NCI-H2227 treated with DMSO at 0.1 percent for 48 hours (cell line): ENCODE data around the gene SULT1A2.
"Not testable (repeated sequence)": the region's sequence is repeated elsewhere in the genome, so short reads cannot be mapped to it uniquely, and the experiment has no call there.

Experiments
- DNase-seq: peaks from one replicate; lab custom pipeline; 2025; lab: John Stamatoyannopoulos, UW

SULT1A2 gene

DNA sequence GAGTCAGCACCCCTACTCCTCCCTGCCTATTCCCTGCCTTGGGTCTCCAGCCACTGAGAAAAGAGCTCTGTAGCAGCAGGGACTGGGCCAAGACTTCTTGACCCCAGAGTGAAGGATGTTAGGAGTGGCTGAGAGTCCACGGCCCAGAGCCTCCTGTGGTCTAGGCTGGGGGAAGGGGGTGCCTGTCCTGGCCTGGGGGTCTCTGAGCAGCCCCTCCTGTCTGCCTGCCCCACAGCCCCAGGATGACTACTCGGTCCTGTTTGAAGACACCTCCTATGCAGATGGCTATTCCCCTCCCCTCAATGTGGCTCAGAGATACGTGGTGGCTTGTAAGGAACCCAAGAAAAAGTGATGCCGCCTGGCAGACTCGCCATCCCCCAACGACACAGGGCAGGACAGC, 5.5 kb downstream of the SULT1A2 start:
- no peak for DNase-seq

- no peak for DNase-seq
These were observed 6.2 kb downstream of the SULT1A2 start for GRCh38 chr16:28590384-28591340.

DNA sequence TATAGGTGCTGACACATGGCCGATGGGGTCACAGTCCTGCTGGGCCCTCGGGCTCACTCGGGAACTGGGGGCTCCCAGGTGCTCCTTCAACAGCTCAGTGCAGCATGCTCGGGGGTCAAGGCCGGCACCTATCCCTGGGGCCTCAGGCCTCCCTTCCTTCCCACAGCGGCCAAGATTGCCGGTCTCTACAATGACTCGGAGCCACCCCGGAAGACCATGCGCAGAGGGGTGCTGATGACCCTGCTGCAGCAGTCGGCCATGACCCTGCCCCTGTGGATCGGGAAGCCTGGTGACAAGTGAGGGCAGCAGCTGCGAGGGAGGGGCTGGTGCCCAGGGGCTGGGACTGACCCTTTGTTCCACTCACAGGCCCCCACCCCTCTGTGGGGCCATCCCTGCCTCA, 6.9 kb downstream of the SULT1A2 start:
- DNase-seq = no peak

DNA sequence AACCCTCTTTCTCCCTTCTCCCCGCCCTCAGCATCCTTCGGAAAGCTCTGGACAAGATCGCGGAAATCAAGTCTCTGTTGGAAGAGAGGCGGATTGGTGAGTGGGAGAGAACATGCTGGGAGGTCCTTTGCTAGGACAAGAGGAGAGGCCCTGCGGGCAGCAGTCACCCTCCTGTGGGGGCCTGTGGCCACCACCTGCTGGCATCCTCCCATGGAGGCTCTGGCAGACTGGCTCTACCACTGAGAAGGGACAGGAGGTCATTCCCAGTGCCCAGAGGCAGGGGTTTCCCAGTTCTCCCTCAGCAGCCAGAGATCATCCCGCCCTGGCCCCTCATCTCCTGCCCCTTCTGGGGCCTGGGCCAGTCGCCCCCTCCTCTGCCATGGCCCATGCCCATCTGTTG, 7.8 kb downstream of the SULT1A2 start:
- no peak for DNase-seq

- no peak for DNase-seq
These were observed 9.5 kb downstream of the SULT1A2 start for GRCh38 chr16:28587386-28587785.

- no peak for DNase-seq
These were observed 10.4 kb downstream of the SULT1A2 start for GRCh38 chr16:28586466-28586865.

- DNase-seq = no peak
These were observed 11.2 kb downstream of the SULT1A2 start for GRCh38 chr16:28585674-28586073.

DNA sequence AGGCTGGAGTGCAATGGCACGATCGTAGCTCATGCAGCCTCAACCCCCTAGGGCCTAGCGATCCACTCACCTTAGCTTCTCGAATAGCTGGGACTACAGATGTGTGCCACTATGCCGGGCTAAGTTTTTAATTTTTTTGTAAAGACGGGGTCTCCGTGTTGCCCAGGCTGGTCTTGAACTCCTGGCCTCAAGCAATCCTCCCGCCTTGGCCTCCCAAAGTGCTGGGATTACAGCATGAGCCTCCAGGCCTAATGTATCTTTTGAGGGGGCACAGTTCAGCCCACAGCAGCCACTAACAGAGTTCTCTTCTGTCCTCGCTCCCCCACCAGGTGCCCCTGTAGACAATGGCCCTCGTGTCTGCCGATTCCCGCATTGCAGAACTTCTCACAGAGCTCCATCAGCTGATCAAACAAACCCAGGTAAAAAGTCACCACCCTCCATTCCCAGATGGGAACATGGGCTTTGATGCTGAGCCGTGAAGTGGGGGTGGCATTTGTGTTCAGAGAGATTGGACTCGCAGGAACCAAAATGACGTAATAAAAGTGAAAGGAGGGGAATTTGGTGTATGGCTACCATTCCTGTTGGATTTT, 16.0 kb downstream of the SULT1A2 start:
- DNase-seq = no peak

DNA sequence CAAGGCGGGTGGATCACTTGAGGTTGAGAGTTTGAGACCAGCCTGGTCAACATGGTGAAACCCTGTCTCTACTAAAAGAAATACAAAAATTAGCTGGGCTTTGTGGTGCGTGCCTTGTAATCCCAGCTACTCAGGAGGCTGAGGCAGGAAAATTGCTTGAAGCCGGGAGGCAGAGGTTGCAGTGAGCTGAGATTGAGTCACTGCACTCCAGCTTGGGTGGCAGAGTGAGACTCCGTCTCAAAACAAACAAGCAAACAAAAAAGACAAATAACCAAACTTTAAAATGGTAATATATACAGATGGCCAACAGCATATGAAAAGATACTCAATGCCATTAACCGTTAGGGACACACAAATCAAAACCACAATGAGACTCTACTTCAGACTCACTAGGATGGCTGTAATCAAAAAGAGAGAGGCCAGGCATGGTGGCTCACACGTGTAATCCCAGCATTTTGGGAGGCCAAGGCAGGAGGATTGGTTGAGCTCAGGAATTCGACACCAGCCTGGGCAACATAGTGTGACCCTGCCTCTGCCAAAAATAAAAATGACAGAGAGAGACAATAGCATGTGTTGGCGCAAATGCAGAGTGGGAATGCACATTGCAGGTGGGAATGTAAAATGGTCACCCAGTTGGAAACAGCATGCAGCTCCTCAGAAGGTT, 21.3 kb downstream of the SULT1A2 start:
- DNase-seq = no peak

DNA sequence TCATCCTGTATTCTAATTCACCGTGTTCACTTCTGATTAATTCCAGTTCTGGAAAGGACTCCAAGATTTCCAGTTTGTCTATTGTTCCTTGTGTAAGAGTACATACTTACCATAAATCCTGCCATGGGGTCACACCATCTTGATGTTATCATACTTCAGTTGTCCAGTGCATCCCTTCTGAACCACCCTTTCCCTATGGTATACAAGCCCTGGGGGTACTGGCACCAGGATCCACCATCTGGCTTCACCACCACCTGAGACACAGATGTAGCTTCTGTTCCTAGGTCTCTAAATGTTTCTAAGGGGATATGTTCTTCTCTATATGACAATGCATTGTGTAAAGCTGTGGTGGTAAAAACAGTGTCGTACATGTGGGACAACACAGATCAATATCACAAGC, 21.9 kb downstream of the SULT1A2 start:
- DNase-seq = no peak

DNA sequence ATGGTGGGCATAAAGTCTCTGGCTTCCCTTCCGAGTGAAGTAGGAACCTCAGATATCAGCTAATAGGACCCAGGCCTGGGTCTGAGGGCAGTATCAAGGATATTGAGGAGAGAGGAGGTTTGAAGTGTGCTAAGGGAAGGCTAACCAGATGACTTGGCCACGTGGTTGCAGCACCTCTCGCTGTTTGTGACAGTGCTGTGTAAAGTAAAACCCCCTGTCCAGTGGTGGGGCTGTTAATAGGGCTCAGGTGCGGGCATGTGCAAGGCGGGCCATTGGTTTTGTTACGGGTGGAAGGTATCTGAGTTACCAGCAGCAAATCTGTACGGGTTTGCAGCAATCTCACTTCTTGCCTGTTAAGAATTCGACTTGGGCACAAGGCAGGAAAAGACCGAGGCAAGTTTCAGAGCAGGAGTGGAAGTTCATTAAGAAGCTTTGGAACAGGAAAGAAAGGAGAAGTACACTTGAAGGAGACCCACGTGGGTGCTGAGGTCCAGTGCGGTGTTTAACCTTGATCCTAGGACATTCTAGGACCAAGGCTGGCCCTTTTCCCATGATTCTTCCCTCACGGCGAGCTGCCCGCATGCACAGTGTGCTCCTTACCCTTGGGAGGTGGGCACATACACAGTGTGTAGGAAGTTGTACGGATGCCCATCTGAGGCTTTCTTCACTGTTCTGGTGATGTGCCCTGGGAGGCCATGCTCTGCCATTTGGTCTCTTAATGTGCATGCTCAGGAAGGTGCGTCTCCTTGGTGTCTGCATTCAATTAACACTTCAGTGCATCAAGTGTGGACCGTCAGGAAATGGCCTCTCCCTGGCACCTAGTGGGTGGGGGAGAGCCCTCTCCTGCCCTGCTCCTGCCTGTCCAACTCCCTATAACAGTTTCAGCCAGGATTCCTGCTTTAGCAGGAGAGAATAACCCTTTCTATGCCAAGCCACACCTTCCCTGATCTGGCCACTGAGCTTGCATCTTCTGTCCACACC, 22.8 kb downstream of the SULT1A2 start:
- no peak for DNase-seq

DNA sequence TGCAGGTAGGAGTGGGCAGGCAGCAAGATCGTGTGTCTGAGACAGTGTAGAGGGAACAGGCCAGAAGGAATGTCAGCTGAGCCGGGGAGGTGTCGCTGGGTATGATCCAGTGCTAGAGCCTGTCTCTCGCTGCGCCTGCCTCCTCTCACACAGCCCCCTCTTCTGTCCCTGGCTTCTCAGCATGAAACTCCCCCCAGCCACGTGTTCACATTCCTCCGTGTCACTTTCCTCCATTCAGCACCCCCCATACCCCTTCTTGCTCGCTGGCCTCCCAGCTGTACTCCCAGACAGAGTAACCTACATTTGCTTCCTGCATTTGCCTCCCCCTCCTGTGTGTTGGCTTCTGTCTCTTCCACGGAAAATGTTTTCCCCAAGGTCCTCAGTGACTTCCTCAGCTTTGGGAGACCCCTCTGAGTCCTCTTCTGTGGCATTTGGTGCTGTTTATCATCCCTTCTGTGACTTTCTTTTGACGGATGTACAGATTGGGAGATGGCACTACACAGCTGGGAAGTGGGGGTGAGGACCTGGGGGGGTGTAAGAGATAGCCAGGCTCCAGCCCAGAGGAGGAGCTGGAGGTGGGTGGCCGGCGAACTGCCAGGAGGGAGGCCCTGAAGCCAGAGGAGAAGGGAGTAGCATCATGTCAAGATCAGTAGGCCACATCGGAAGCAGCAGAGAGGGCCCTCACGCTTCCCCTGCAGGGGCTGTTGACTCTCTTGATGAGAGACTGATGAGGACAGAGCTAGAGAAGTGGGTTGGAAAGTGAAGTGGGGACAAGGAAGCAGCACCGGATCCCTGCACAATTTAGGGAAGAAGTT, 23.9 kb downstream of the SULT1A2 start:
- no peak for DNase-seq

- no peak for DNase-seq
These were observed 26.7 kb downstream of the SULT1A2 start for GRCh38 chr16:28569968-28570752.

DNA sequence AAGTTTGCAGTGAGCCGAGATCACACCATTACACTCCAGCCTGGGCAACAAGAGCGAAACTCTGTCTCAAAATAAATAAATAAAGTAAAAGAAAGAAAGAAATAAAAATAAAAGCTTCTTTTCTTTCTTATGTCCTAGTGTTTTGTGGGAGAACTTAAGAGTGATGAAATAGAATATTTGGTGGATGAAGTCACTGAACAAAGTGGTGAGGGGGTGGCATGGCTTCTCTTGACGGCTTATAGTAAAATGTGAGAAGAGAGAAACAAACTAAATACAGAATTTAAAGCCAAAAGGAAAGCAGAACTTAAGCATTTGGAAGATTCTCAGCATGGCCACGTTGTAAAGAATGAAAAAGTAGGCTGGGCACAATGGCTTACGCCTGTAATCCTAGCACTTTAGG, 27.8 kb downstream of the SULT1A2 start:
- no peak for DNase-seq

DNA sequence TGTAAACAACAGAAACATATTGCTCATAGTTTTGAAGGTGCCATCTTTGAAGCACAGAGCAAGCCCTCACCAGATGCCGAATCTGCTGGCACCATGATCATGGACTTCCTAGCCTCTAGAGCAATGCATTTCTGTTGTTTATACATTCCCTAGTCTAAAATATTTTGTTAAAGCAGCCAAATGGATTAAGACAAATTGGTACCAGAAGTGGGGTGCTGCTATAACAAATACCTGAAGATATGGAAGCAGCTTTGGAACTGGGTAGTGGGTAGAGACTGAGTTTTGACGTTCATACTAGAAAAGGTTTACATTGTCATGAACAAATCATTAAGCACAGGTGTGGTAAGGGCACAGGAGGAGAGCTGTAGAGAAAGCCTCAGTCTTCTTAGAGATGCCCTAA, 29.6 kb downstream of the SULT1A2 start:
- no peak for DNase-seq

DNA sequence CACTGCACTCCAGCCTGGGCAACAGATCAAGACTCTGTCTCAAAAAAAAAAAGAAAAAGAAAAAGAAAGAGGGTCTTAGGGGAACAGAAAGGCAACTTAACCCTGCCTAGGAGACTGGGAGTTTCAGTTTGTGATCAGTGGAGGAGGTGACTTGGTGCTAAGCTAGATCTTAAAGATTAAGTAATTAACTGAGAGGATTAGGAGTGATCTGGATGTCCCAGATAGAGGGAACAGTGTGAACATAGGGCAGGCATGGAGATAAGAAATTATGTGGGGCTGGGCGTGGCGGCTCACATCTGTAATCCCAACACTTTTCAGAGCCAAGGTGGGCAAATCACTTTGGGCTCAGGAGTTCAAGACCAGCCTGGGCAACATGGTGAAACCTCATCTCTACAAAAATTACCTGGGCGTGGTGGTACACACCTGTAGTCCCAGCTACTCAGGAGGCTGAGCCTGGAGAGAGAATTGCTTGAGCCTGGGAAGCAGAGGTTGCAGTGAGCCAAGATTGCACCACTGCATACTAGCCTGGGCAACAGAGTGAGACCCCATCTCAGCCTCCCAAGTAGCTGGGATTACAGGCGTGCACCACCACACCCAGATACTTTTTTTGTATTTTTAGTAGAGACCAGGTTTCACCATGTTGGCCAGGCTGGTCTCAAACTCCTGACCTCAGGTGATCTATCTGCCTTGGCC, 30.5 kb downstream of the SULT1A2 start:
- not testable (repeated sequence) for DNase-seq

- no peak for DNase-seq
These were observed 33.6 kb downstream of the SULT1A2 start for GRCh38 chr16:28563218-28563617.

DNA sequence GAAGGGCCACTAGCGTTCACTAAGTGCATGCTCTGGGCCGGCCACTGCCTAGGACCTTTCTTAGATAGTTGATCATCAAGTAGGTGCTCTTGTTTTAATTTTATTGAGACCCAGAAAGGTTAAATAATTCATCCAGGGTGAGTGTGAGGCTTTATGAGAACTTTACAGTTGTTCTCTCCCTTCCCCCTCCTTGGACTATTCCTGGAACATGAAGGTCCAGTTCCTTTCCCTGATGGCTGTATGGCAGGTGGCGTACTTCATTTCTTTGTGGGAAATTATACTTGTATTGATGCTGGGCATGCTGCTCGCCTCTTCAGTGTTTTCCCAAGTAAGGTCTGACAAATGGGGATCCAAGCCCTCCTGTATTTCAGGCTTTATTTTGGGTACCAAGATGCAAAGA, 34.7 kb downstream of the SULT1A2 start:
- no peak for DNase-seq

GRCh38 chr16:28561557-28562187, 35.2 kb downstream of the SULT1A2 start:
- no peak for DNase-seq
